ENCODE data around the gene KMT2E.
A peak's percentile ranks its signal among the peaks of the same experiment; 100 is the strongest.

The KMT2E gene

GRCh38 chr7:105009667-105010503 is 4.1 kb upstream of the KMT2E start:
- DNase-seq, result no peak

- no peak for DNase-seq
Observed at GRCh38 chr7:105010504-105011130, 3.4 kb upstream of the KMT2E start.

GRCh38 chr7:105011141-105011830 is 2.7 kb upstream of the KMT2E start:
- DNase-seq, result no peak

- DNase-seq, result no peak
Observed at GRCh38 chr7:105011831-105012502, 2.0 kb upstream of the KMT2E start.

- peak; percentile 90 for DNase-seq
Observed at GRCh38 chr7:105012503-105013220, 1.3 kb upstream of the KMT2E start.

GRCh38 chr7:105013221-105013815 is 687 bp upstream of the KMT2E start:
- DNase-seq, result peak; percentile 51

GRCh38 chr7:105014693-105015389 is 836 bp downstream of the KMT2E start:
- DNase-seq, result no peak

- DNase-seq, result peak; percentile 31
Observed at GRCh38 chr7:105015390-105015965, 1.5 kb downstream of the KMT2E start.

- no peak for DNase-seq
Observed at GRCh38 chr7:105016068-105016708, 2.2 kb downstream of the KMT2E start.

- no peak for DNase-seq
Observed at GRCh38 chr7:105016709-105017656, 3.0 kb downstream of the KMT2E start.

- no peak for DNase-seq
Observed at GRCh38 chr7:105017657-105018365, 3.8 kb downstream of the KMT2E start.

- DNase-seq, result no peak
Observed at GRCh38 chr7:105019269-105019668, 5.3 kb downstream of the KMT2E start.

GRCh38 chr7:105020926-105021325 is 6.9 kb downstream of the KMT2E start:
- DNase-seq, result no peak

- no peak for DNase-seq
Observed at GRCh38 chr7:105021352-105021751, 7.3 kb downstream of the KMT2E start.

- no peak for DNase-seq
Observed at GRCh38 chr7:105021967-105022366, 8.0 kb downstream of the KMT2E start.

GRCh38 chr7:105022458-105022857 is 8.5 kb downstream of the KMT2E start:
- no peak for DNase-seq

GRCh38 chr7:105024734-105025133 is 10.7 kb downstream of the KMT2E start:
- no peak for DNase-seq

GRCh38 chr7:105026750-105027149 is 12.7 kb downstream of the KMT2E start:
- no peak for DNase-seq
